Measurements from ENCODE around the gene TIMM29.

- TF ChIP-seq, protein P1, sequence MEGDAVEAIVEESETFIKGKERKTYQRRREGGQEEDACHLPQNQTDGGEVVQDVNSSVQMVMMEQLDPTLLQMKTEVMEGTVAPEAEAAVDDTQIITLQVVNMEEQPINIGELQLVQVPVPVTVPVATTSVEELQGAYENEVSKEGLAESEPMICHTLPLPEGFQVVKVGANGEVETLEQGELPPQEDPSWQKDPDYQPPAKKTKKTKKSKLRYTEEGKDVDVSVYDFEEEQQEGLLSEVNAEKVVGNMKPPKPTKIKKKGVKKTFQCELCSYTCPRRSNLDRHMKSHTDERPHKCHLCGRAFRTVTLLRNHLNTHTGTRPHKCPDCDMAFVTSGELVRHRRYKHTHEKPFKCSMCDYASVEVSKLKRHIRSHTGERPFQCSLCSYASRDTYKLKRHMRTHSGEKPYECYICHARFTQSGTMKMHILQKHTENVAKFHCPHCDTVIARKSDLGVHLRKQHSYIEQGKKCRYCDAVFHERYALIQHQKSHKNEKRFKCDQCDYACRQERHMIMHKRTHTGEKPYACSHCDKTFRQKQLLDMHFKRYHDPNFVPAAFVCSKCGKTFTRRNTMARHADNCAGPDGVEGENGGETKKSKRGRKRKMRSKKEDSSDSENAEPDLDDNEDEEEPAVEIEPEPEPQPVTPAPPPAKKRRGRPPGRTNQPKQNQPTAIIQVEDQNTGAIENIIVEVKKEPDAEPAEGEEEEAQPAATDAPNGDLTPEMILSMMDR (conservative IDR thresholded peaks at IDR 0.05; ENCODE audit: low read length) = no peak
- no peak for TF ChIP-seq EZH2phosphoT487 (IDR thresholded peaks at IDR 0.05; ENCODE audit: borderline replicate concordance, low read depth, low read length)
These were observed 46.5 kb upstream of the TIMM29 start for GRCh38 chr19:10882108-10882457.
